ENCODE data around the gene SHROOM2.

DNA sequence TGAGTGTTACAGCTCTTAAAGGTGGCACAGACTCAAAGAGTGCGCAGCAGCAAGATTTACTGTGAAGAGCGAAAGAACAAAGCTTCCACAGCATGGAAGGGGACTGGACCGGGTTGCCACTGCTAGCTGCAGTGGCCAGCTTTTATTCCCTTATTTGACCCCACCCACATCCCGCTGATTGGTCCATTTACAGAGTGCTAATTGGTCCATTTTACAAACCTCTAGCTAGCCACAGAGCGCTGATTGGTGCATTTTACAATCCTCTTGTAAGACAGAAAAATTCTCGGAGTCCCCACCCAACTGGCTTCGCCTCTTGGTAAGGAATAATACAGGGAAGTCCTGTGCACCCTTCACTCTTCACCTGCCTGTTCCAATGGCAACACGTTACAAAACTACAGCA is 1.9 kb upstream of the SHROOM2 start:
- TF ChIP-seq ISL1 (CRISPR knock-in tag; IDR thresholded peaks at IDR 0.05): no peak
- no peak for TF ChIP-seq ZNF8 (CRISPR knock-in tag; IDR thresholded peaks at IDR 0.05)
- TF ChIP-seq ARNTL (CRISPR knock-in tag; IDR thresholded peaks at IDR 0.05; ENCODE audit: borderline replicate concordance, low read depth): no peak
- no peak for TF ChIP-seq ZFP30 (CRISPR knock-in tag; IDR thresholded peaks at IDR 0.05)
- TF ChIP-seq, protein P1, sequence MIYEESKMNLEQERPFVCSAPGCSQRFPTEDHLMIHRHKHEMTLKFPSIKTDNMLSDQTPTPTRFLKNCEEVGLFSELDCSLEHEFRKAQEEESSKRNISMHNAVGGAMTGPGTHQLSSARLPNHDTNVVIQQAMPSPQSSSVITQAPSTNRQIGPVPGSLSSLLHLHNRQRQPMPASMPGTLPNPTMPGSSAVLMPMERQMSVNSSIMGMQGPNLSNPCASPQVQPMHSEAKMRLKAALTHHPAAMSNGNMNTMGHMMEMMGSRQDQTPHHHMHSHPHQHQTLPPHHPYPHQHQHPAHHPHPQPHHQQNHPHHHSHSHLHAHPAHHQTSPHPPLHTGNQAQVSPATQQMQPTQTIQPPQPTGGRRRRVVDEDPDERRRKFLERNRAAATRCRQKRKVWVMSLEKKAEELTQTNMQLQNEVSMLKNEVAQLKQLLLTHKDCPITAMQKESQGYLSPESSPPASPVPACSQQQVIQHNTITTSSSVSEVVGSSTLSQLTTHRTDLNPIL (CRISPR knock-in tag; IDR thresholded peaks at IDR 0.05; ENCODE audit: low read depth): no peak

All from SK-N-SH treated with all-trans-retinoic acid at 6 μM for 48 hours (cell line).